ENCODE results near the gene CYP2D6. TPM values are rescaled to one million over a fixed set of nuclear protein-coding genes. Genes with fewer than 3 reads are reported as not detected.
A peak's percentile ranks its signal among the peaks of the same experiment; 100 is the strongest.
"Not testable (repeated sequence)": the region's sequence is repeated elsewhere in the genome, so short reads cannot be mapped to it uniquely, and the experiment has no call there.

Gene CYP2D6
- total and polyA plus RNA-seq, 4 donors, result 0.79 to 9.9 (median 3.4) TPM

GRCh38 chr22:42138122-42138770, 7.6 kb upstream of the CYP2D6 start:
- Histone ChIP-seq H3K4me3 (ENCODE audit: low read depth, low read length) (no peak overlapping the region), H3K36me3 (ENCODE audit: control insufficient read depth, insufficient read depth, low read length) (peaks cover 39% of the 10 kb centered on the region), H3K4me1 (ENCODE audit: control insufficient read depth, insufficient read depth, low read length) (peaks cover 4% of the 10 kb centered on the region), H3K27ac (ENCODE audit: low read depth, low read length) (no peak overlapping the region), H3K27me3 (ENCODE audit: control insufficient read depth, insufficient read depth, low read length) (no peaks in the 10 kb centered on the region), H3K9me3 (ENCODE audit: control insufficient read depth, insufficient read depth, low read length) (no peaks in the 10 kb centered on the region)
- DNase-seq (ENCODE audit: low read depth in 4 of 6, low spot score in 6 of 6), result no peak
- 92% methylated on average over 31 of the region's 31 CpGs for WGBS (ENCODE audit: insufficient coverage)

GRCh38 chr22:42135688-42136087, 5.1 kb upstream of the CYP2D6 start:
- not testable (repeated sequence) for H3K27ac ChIP-seq (ENCODE audit: low read depth, low read length); DNase-seq (ENCODE audit: low read depth in 4 of 6, low spot score in 6 of 6)

GRCh38 chr22:42134100-42135020, 3.8 kb upstream of the CYP2D6 start:
- H3K4me1 ChIP-seq (ENCODE audit: control insufficient read depth, insufficient read depth, low read length), result peaks cover 4% of the 10 kb centered on the region
- H3K27me3 ChIP-seq (ENCODE audit: control insufficient read depth, insufficient read depth, low read length), result no peaks in the 10 kb centered on the region
- DNase-seq (ENCODE audit: low read depth in 4 of 6, low spot score in 6 of 6), result no peak
- H3K27ac ChIP-seq (ENCODE audit: low read depth, low read length), result no peak overlapping the region
- peaks cover 8% of the 10 kb centered on the region for H3K36me3 ChIP-seq (ENCODE audit: control insufficient read depth, insufficient read depth, low read length)
- 72% methylated on average over 23 of the region's 24 CpGs for WGBS (ENCODE audit: insufficient coverage)
- no peak overlapping the region for H3K4me3 ChIP-seq (ENCODE audit: low read depth, low read length)
- H3K9me3 ChIP-seq (ENCODE audit: control insufficient read depth, insufficient read depth, low read length), result no peaks in the 10 kb centered on the region

More at GRCh38 chr22:42135688-42136087, 5.1 kb upstream of the CYP2D6 start:
- H3K27me3 ChIP-seq (ENCODE audit: control insufficient read depth, insufficient read depth, low read length); H3K4me3 ChIP-seq (ENCODE audit: low read depth, low read length); H3K4me1 ChIP-seq (ENCODE audit: control insufficient read depth, insufficient read depth, low read length); H3K9me3 ChIP-seq (ENCODE audit: control insufficient read depth, insufficient read depth, low read length): not testable (repeated sequence)
- peaks cover 13% of the 10 kb centered on the region for H3K36me3 ChIP-seq (ENCODE audit: control insufficient read depth, insufficient read depth, low read length)
- no CpG with 5 or more reads among the region's 4 CpGs for WGBS (ENCODE audit: insufficient coverage)

GRCh38 chr22:42132457-42132856, 1.8 kb upstream of the CYP2D6 start:
- Histone ChIP-seq H3K27me3 (ENCODE audit: control insufficient read depth, insufficient read depth, low read length) (no peaks in the 10 kb centered on the region), H3K4me1 (ENCODE audit: control insufficient read depth, insufficient read depth, low read length) (peaks cover 4% of the 10 kb centered on the region), H3K27ac (ENCODE audit: low read depth, low read length) (no peak overlapping the region), H3K4me3 (ENCODE audit: low read depth, low read length) (no peak overlapping the region), H3K9me3 (ENCODE audit: control insufficient read depth, insufficient read depth, low read length) (no peaks in the 10 kb centered on the region), H3K36me3 (ENCODE audit: control insufficient read depth, insufficient read depth, low read length) (peaks cover 13% of the 10 kb centered on the region)
- no peak for DNase-seq (ENCODE audit: low read depth in 4 of 6, low spot score in 6 of 6)
- 91% methylated on average over 13 of the region's 13 CpGs for WGBS (ENCODE audit: insufficient coverage)

GRCh38 chr22:42131562-42131961, 952 bp upstream of the CYP2D6 start:
- Histone ChIP-seq H3K27me3 (ENCODE audit: control insufficient read depth, insufficient read depth, low read length) (no peaks in the 10 kb centered on the region), H3K4me1 (ENCODE audit: control insufficient read depth, insufficient read depth, low read length) (peaks cover 4% of the 10 kb centered on the region), H3K36me3 (ENCODE audit: control insufficient read depth, insufficient read depth, low read length) (peaks cover 19% of the 10 kb centered on the region), H3K9me3 (ENCODE audit: control insufficient read depth, insufficient read depth, low read length) (no peaks in the 10 kb centered on the region), H3K4me3 (ENCODE audit: low read depth, low read length) (no peak overlapping the region), H3K27ac (ENCODE audit: low read depth, low read length) (no peak overlapping the region)
- WGBS (ENCODE audit: insufficient coverage), result 78% methylated on average over 8 of the region's 8 CpGs
- DNase-seq (ENCODE audit: low read depth in 4 of 6, low spot score in 6 of 6), result no peak

GRCh38 chr22:42130182-42130581, 428 bp downstream of the CYP2D6 start:
- peaks cover 26% of the 10 kb centered on the region for H3K36me3 ChIP-seq (ENCODE audit: control insufficient read depth, insufficient read depth, low read length)
- H3K4me3 ChIP-seq (ENCODE audit: low read depth, low read length); H3K27ac ChIP-seq (ENCODE audit: low read depth, low read length); H3K9me3 ChIP-seq (ENCODE audit: control insufficient read depth, insufficient read depth, low read length); H3K4me1 ChIP-seq (ENCODE audit: control insufficient read depth, insufficient read depth, low read length); H3K27me3 ChIP-seq (ENCODE audit: control insufficient read depth, insufficient read depth, low read length); DNase-seq (ENCODE audit: low read depth in 4 of 6, low spot score in 6 of 6): not testable (repeated sequence)
- whole genome bisulfite sequencing (ENCODE audit: insufficient coverage), result 20% methylated on average over 1 of the region's 7 CpGs

GRCh38 chr22:42128776-42129694, 1.6 kb downstream of the CYP2D6 start:
- not testable (repeated sequence) for H3K27me3 ChIP-seq (ENCODE audit: control insufficient read depth, insufficient read depth, low read length); H3K27ac ChIP-seq (ENCODE audit: low read depth, low read length); H3K4me3 ChIP-seq (ENCODE audit: low read depth, low read length); H3K4me1 ChIP-seq (ENCODE audit: control insufficient read depth, insufficient read depth, low read length); H3K9me3 ChIP-seq (ENCODE audit: control insufficient read depth, insufficient read depth, low read length)
- 73% methylated on average over 65 of the region's 65 CpGs for WGBS (ENCODE audit: insufficient coverage)
- peak in 1 of 6 donors; percentile 19 for DNase-seq (ENCODE audit: low read depth in 4 of 6, low spot score in 6 of 6)
- H3K36me3 ChIP-seq (ENCODE audit: control insufficient read depth, insufficient read depth, low read length), result peaks cover 26% of the 10 kb centered on the region

GRCh38 chr22:42128007-42128406, 2.6 kb downstream of the CYP2D6 start:
- H3K36me3 ChIP-seq (ENCODE audit: control insufficient read depth, insufficient read depth, low read length), result peaks cover 26% of the 10 kb centered on the region
- not testable (repeated sequence) for H3K27ac ChIP-seq (ENCODE audit: low read depth, low read length); H3K27me3 ChIP-seq (ENCODE audit: control insufficient read depth, insufficient read depth, low read length); H3K9me3 ChIP-seq (ENCODE audit: control insufficient read depth, insufficient read depth, low read length); H3K4me3 ChIP-seq (ENCODE audit: low read depth, low read length); H3K4me1 ChIP-seq (ENCODE audit: control insufficient read depth, insufficient read depth, low read length); DNase-seq (ENCODE audit: low read depth in 4 of 6, low spot score in 6 of 6)
- 85% methylated on average over 13 of the region's 13 CpGs for WGBS (ENCODE audit: insufficient coverage)

GRCh38 chr22:42127606-42128005, 3.0 kb downstream of the CYP2D6 start:
- Histone ChIP-seq H3K27ac (ENCODE audit: low read depth, low read length) (no peak overlapping the region), H3K27me3 (ENCODE audit: control insufficient read depth, insufficient read depth, low read length) (no peaks in the 10 kb centered on the region), H3K4me1 (ENCODE audit: control insufficient read depth, insufficient read depth, low read length) (no peaks in the 10 kb centered on the region), H3K4me3 (ENCODE audit: low read depth, low read length) (no peak overlapping the region), H3K36me3 (ENCODE audit: control insufficient read depth, insufficient read depth, low read length) (peaks cover 26% of the 10 kb centered on the region), H3K9me3 (ENCODE audit: control insufficient read depth, insufficient read depth, low read length) (no peaks in the 10 kb centered on the region)
- 95% methylated on average over 16 of the region's 16 CpGs for WGBS (ENCODE audit: insufficient coverage)
- no peak for DNase-seq (ENCODE audit: low read depth in 4 of 6, low spot score in 6 of 6)

Data from spinal cord (tissue), 10 donors.